RPMI7951 (cell line): Measurements from ENCODE around the gene ZNF32. TPM values are rescaled to one million over a fixed set of nuclear protein-coding genes. Genes with fewer than 3 reads are reported as not detected.
A peak's percentile ranks its signal among the peaks of the same experiment; 100 is the strongest.
"Not testable (repeated sequence)": the region's sequence is repeated elsewhere in the genome, so short reads cannot be mapped to it uniquely, and the experiment has no call there.

Experiments
- DNase-seq: peaks from one replicate; pipeline ENCODE4 v3.0.0-alpha.2; 2012; ENCODE audit warnings: low read depth
- total RNA-seq: library from RNA; depleted of rRNA; stranded (reverse); fragments of >200 nt; shearing (Covaris generic); gene quantifications from 2 replicates; pipeline ENCODE4 v1.2.3, GENCODE V29; 2014; rRNA removed

ZNF32 gene
- total RNA-seq, 1 experiment from 2014 or later = 23.8 TPM

- no peak for DNase-seq
Measured at GRCh38 chr10:43628956-43629355, 19.7 kb downstream of the ZNF32 start.

DNA sequence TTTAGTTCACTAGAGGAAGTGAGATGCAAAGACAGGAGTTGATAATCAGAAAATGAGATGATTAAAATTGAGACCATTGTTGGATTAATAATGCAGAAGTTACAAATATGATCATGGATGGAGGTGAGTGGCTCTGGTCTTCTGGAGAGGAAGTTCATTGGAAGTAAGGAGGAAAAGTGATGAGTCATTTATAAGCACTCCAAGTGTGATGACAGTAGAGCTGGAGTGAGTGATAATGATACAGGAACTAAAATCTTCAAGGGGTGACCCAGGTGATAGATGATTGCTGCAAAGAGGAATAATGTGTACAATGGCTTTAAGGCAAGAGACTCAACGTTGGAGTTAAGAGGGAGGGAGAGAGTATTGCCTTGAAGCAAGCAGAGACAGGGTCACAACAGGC is 20.7 kb downstream of the ZNF32 start:
- DNase-seq = no peak

GRCh38 chr10:43623351-43623750 is 25.3 kb downstream of the ZNF32 start:
- DNase-seq = peak; percentile 76

- peak; percentile 26 for DNase-seq
Measured at GRCh38 chr10:43622038-43622437, 26.6 kb downstream of the ZNF32 start.

- DNase-seq = no peak
Measured at GRCh38 chr10:43619368-43619767, 29.3 kb downstream of the ZNF32 start.

DNA sequence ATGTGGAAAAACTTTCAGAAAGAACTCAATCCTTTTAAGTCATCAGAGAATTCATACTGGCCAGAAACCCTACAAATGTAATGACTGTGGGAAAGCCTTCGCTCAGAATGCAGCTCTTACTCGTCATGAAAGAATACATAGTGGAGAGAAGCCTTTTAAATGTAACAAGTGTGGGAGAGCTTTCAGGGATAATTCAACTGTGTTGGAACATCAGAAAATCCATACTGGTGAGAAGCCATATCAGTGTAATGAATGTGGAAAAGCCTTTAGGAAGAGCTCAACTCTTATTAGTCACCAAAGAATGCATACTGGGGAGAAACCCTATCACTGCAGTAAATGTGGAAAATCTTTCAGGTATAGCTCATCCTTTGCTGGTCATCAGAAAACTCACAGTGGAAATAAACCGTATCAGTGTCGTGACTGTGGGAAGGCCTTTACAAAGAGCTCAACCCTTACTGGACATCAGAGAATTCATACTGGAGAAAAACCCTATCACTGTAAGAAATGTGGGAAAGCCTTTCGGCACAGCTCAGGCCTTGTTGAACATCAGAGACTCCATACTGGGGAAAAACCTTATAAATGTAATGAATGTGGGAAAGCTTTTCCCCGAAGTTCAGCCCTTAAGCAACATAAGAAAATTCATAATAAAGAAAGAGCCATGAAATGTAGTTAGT is 31.8 kb downstream of the ZNF32 start:
- DNase-seq = peak; percentile 9

- DNase-seq = peak; percentile 62
Measured at GRCh38 chr10:43610636-43611035, 38.0 kb downstream of the ZNF32 start.

DNA sequence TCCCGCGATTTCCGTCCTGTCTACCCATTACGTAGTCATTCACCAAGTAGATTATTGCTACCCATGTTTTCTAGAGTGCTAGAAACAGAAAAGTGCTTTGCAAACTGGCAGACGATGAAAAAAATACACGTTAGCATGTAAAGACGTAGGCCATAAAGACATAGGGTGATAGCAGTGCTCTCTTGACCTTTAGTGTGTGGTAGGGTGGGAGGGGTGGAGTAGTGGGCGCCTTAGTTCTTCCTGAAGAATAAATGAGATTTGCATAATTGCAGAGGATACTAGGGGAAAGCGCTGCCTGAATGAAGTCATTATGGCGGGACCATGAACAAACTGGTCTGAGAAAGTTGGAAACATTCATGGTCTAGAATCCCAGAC is 41.5 kb downstream of the ZNF32 start:
- no peak for DNase-seq

GRCh38 chr10:43606323-43607198 is 42.1 kb downstream of the ZNF32 start, which contains the start of gene ZNF485:
Gene ZNF485, plus strand, starts transcription at chr10:43606438. Its CDS starts 613 bp downstream, at chr10:43607051.
- DNase-seq = peak; percentile 77

- DNase-seq = no peak
Measured at GRCh38 chr10:43605850-43606322, 42.8 kb downstream of the ZNF32 start.

DNA sequence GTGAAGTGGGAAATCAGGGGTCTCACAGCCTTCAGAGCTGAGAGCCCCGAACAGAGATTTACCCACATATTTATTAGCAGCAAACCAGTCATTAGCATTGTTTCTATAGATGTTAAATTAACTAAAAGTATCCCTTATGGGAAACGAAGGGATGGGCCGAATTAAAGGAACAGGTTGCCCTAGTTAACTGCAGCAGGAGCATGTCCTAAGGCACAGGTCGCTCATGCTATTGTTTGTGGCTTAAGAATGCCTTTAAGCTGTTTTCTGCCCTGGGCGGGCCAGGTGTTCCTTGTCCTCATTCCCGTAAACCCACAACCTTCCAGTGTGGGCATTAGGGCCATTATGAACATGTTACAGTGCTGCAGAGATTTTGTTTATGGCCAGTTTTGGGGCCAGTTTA is 47.1 kb downstream of the ZNF32 start:
- DNase-seq = not testable (repeated sequence)

DNA sequence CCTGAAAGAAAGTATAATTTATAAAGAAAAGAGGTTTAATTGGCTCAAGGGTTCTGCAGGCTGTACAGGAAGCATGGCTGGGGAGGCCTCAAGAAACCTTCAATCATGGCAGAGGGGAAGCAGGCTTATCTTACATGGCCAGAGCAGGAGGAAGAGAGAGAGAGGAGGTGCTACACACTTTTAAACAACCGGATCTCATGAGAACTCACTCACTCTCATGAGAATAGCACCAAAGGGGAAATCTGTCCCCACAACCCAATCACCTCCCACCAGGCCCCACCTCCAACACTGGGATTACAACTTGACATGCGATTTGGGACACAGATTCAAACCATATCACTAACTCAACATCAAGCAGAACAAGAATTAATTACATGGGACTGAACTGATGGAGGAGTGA is 49.3 kb downstream of the ZNF32 start:
- DNase-seq = no peak

GRCh38 chr10:43598446-43598845 is 50.2 kb downstream of the ZNF32 start:
- DNase-seq = peak; percentile 45

- no peak for DNase-seq
Measured at GRCh38 chr10:43596546-43596945, 52.1 kb downstream of the ZNF32 start.

GRCh38 chr10:43595739-43596298 is 52.9 kb downstream of the ZNF32 start:
- peak; percentile 46 for DNase-seq

GRCh38 chr10:43594944-43595589 is 53.6 kb downstream of the ZNF32 start:
- peak; percentile 65 for DNase-seq

Other genes starting within 250 kb of the ZNF32 start
- 179 and 196 TPM in 2 replicates for gene HNRNPF, start 239.7 kb downstream of the ZNF32 start, total RNA-seq
- 6.1 and 6.3 TPM in 2 replicates for gene ZNF487, start 211.8 kb downstream of the ZNF32 start, total RNA-seq
- gene ZNF239, start 74.3 kb downstream of the ZNF32 start, total RNA-seq = 2.2 and 2.4 TPM in 2 replicates
- 4.1 and 5.2 TPM in 2 replicates for gene ZNF485, start 42.4 kb downstream of the ZNF32 start, total RNA-seq